Panc1 (cell line): Measurements from ENCODE around the gene SYN1. TPM values are rescaled to one million over a fixed set of nuclear protein-coding genes. Genes with fewer than 3 reads are reported as not detected.

Source experiments
- ATAC-seq: fragments of 200-7000 bp; cut with Tn5 transposase; 2 replicates; pipeline ENCODE4 v1.9.1; 2020; ENCODE audit warnings: mild to moderate bottlenecking, moderate library complexity
- BruUV-seq: library from RNA; stranded (reverse); fragments of 400-500 nt; replicated peaks from 2 replicates; lab custom pipeline; 2021; lab: Mats Ljungman, UMichigan
- CTCF ChIA-PET: fragments of 300-600 bp; sonication (Branson Sonifier 250); formaldehyde crosslinking; loops from one replicate; lab custom pipeline; 2022; ENCODE audit warnings: antibody characterized with exemption; lab: Charles Lee
- POLR2A ChIA-PET: fragments of 300-600 bp; sonication (Branson Sonifier 250); formaldehyde crosslinking; loops from one replicate; lab custom pipeline; 2022; ENCODE audit warnings: antibody characterized with exemption; lab: Charles Lee
- DNase-seq: peaks from one replicate; pipeline ENCODE4 v3.0.0-alpha.2; 2010; ENCODE audit warnings: low read depth, low spot score
- H3K27ac ChIP-seq: 2 replicates; pipeline ENCODE4 v1.5.1; 2011; ENCODE audit warnings: mild to moderate bottlenecking, low read length, inconsistent platforms
- H3K27me3 ChIP-seq: fragments of 200-500 bp; sonication (Bioruptor generic); 2 replicates; pipeline ENCODE4 v1.6.0; 2014; ENCODE audit warnings: low read length, inconsistent platforms; ENCODE audit not compliant: control insufficient read depth, insufficient read depth
- H3K36me3 ChIP-seq: fragments of 200-500 bp; sonication (Bioruptor generic); 2 replicates; pipeline ENCODE4 v1.5.1; 2014; ENCODE audit warnings: inconsistent platforms, mild to moderate bottlenecking, low read length, moderate library complexity; ENCODE audit not compliant: control insufficient read depth, insufficient read depth
- H3K4me1 ChIP-seq: 2 replicates; pipeline ENCODE4 v1.5.1; 2011; ENCODE audit warnings: inconsistent platforms, mild to moderate bottlenecking, low read length, moderate library complexity; ENCODE audit not compliant: control insufficient read depth, insufficient read depth
- H3K4me3 ChIP-seq, 2 experiments: 2 replicates each; pipeline ENCODE4 v1.5.1; 2011 to 2012; ENCODE audit warnings: low read depth in 2 of 2, low read length in 2 of 2, mild to moderate bottlenecking in 2 of 2, inconsistent platforms in 1 of 2, moderate library complexity in 1 of 2
- H3K9me3 ChIP-seq: fragments of 200-500 bp; sonication (Bioruptor generic); 2 replicates; pipeline ENCODE4 v1.5.1; 2014; ENCODE audit warnings: low read depth, mild to moderate bottlenecking, inconsistent platforms, low read length, moderate library complexity; ENCODE audit not compliant: control insufficient read depth, insufficient read depth
- CTCF ChIP-seq: fragments of 450-650 bp; IDR thresholded peaks from 2 replicates; pipeline ENCODE4 v1.5.1; 2017; ENCODE audit warnings: mild to moderate bottlenecking
- POLR2AphosphoS5 ChIP-seq: IDR thresholded peaks from 2 replicates; pipeline ENCODE4 v1.6.1; 2012; ENCODE audit warnings: mild to moderate bottlenecking, low read depth, low read length, moderate library complexity
- REST ChIP-seq, 2 experiments: IDR thresholded peaks; 2 replicates each; pipeline ENCODE4 v1.6.1; 2011 to 2012; ENCODE audit warnings: low read depth in 2 of 2, control low read depth in 1 of 2, low read length in 1 of 2, mild to moderate bottlenecking in 1 of 2, moderate library complexity in 1 of 2; ENCODE audit not compliant: insufficient read depth in 1 of 2
- SIN3A ChIP-seq: IDR thresholded peaks from 2 replicates; pipeline ENCODE4 v1.6.1; 2012; ENCODE audit warnings: low read depth, mild to moderate bottlenecking, low read length, moderate library complexity, borderline replicate concordance; ENCODE audit not compliant: insufficient read depth
- TCF7L2 ChIP-seq: IDR thresholded peaks from 2 replicates; pipeline ENCODE4 v1.6.1; 2011; ENCODE audit warnings: mild to moderate bottlenecking, low read depth, low read length, inconsistent platforms
- in situ Hi-C: cut with HindIII; loops from 2 replicates; pipeline ENCODE4 v1.10.0; 2016; ENCODE audit warnings: low sequenced_read_pairs, low pct_unique_long_range_greater_than_20kb
- intact Hi-C: fragments of 100-400 bp; cut with micrococcal nuclease; formaldehyde crosslinking; loops from one replicate; pipeline ENCODE4 v1.10.0; 2022; ENCODE audit not compliant: unreplicated experiment
- total RNA-seq: library from RNA; stranded (reverse); gene quantifications from one replicate; pipeline ENCODE4 v1.2.1, GENCODE V29; 2021; ENCODE audit not compliant: unreplicated experiment

Gene SYN1
- total RNA-seq, 1 experiment from 2014 or later: 1.0 TPM

GRCh38 chrX:47664737-47665136 lies 45.1 kb upstream of the SYN1 start:
- Histone ChIP-seq H3K4me3 (no peak overlapping the region), H3K27ac (no peak overlapping the region), H3K27me3 (no peaks in the 10 kb centered on the region), H3K4me1 (no peaks in the 10 kb centered on the region), H3K36me3 (no peaks in the 10 kb centered on the region), H3K9me3 (no peaks in the 10 kb centered on the region)
- in situ Hi-C loops (no loop called here), intact Hi-C loops (no loop called here)
- DNase-seq (no peak), ATAC-seq (no peak)
- ChIA-PET POLR2A (no interaction called here), CTCF (no interaction called here)
- no TSS peak for BruUV-seq
- no peak for TF ChIP-seq TCF7L2

- H3K36me3 ChIP-seq: no peaks in the 10 kb centered on the region; the same call in 1 of the 2 replicates
- DNase-seq (no peak), ATAC-seq (no peak)
- BruUV-seq: no TSS peak
- no peaks in the 10 kb centered on the region for H3K9me3 ChIP-seq
- no peak overlapping the region for H3K4me3 ChIP-seq
- ChIA-PET POLR2A (interaction anchor here (0.7 kb wide), 1 partner anchor 327 kb away, joined by 3 read pairs; no protein-coding TSS in a partner anchor), CTCF (no interaction called here)
- H3K27me3 ChIP-seq: no peaks in the 10 kb centered on the region
- peaks cover 3% of the 10 kb centered on the region; the same call in 1 of the 2 replicates for H3K4me1 ChIP-seq
- TF ChIP-seq SIN3A (no peak), POLR2AphosphoS5 (no peak), CTCF (no peak), TCF7L2 (no peak), REST (IDR thresholded peaks at IDR 0.05; ENCODE audit: insufficient read depth in 1 of 2, low read depth in 2 of 2, low read length in 1 of 2) (no peak)
- in situ Hi-C loops (no loop called here), intact Hi-C loops (no loop called here)
- no peak overlapping the region for H3K27ac ChIP-seq
Observed at GRCh38 chrX:47662144-47662657, 42.5 kb upstream of the SYN1 start.

- BruUV-seq: no TSS peak
- POLR2A ChIA-PET: no interaction called here
- CTCF ChIA-PET: no interaction called here
- ATAC-seq (no peak), DNase-seq (no peak)
- H3K36me3 ChIP-seq: peaks cover under 1% of the 10 kb centered on the region; the same call in 1 of the 2 replicates
- no peak overlapping the region for H3K4me3 ChIP-seq
- H3K27ac ChIP-seq: no peak overlapping the region
- intact Hi-C loops: no loop called here
- no peaks in the 10 kb centered on the region for H3K27me3 ChIP-seq
- TF ChIP-seq POLR2AphosphoS5 (no peak), TCF7L2 (no peak), SIN3A (no peak), CTCF (no peak), REST (IDR thresholded peaks at IDR 0.05; ENCODE audit: insufficient read depth in 1 of 2, low read depth in 2 of 2, low read length in 1 of 2) (no peak)
- no peaks in the 10 kb centered on the region for H3K9me3 ChIP-seq
- in situ Hi-C loops: no loop called here
- peaks cover 3% of the 10 kb centered on the region; the same call in 1 of the 2 replicates for H3K4me1 ChIP-seq
Observed at GRCh38 chrX:47661539-47661938, 41.9 kb upstream of the SYN1 start.
